GM12878 (cell line): Measurements from ENCODE around the gene ATP1A1. TPM values are rescaled to one million over a fixed set of nuclear protein-coding genes. Genes with fewer than 3 reads are reported as not detected.

ENCODE experiments used
- ATAC-seq: fragments of 200-7000 bp; cut with Tn5 transposase; 3 replicates; pipeline ENCODE4 v1.9.1; 2020; ENCODE audit warnings: mild to moderate bottlenecking, moderate library complexity
- BruUV-seq: library from RNA; stranded (reverse); fragments of 400-500 nt; replicated peaks from 2 replicates; lab custom pipeline; 2021; lab: Mats Ljungman, UMichigan
- CTCF ChIA-PET: fragments of 300-600 bp; sonication (Branson Sonifier 250); formaldehyde crosslinking; extraction: SDS; loops from one replicate; lab custom pipeline; 2021; ENCODE audit warnings: inconsistent platforms; lab: Yijun Ruan, JAX
- POLR2A ChIA-PET: fragments of 350-600 bp; formaldehyde crosslinking; extraction: SDS; loops from one replicate; lab custom pipeline; 2021; ENCODE audit warnings: inconsistent platforms; lab: Charles Lee
- RAD21 ChIA-PET: fragments of 300-600 bp; sonication (Branson Sonifier 250); formaldehyde crosslinking; loops from one replicate; lab custom pipeline; 2023; ENCODE audit warnings: antibody characterized with exemption; ENCODE audit not compliant: unreplicated experiment; lab: Charles Lee
- SMC1A ChIA-PET: fragments of 300-600 bp; sonication (Branson Sonifier 250); formaldehyde crosslinking; loops from one replicate; lab custom pipeline; 2023; ENCODE audit not compliant: unreplicated experiment, uncharacterized antibody; lab: Charles Lee
- DNase-seq: peaks from one replicate; pipeline ENCODE4 v3.0.0-alpha.2; 2011; ENCODE audit warnings: low read depth, low spot score
- FAIRE-seq: peaks from 3 replicates; lab custom pipeline; 2011; peaks lifted over from hg19 to GRCh38; lab: Jason Lieb, UNC
- H2AFZ ChIP-seq: 2 replicates; pipeline ENCODE4 v1.6.0; 2011; ENCODE audit warnings: low read depth, low read length, control low read depth; ENCODE audit not compliant: control insufficient read depth
- H3K27ac ChIP-seq: 2 replicates; pipeline ENCODE4 v1.5.1; 2011; ENCODE audit warnings: control low read depth; ENCODE audit not compliant: control insufficient read depth, insufficient read depth
- H3K27me3 ChIP-seq, 2 experiments: replicated peaks in 1 of 2; 2 replicates each; pipeline versions ENCODE4 v1.6.0 to v1.6.1; 2011; ENCODE audit warnings: low read length in 1 of 2; ENCODE audit not compliant: control insufficient read depth in 2 of 2, insufficient read depth in 2 of 2
- H3K36me3 ChIP-seq, 2 experiments: 2 replicates each; pipeline ENCODE4 v1.5.1; 2011; ENCODE audit warnings: low read length in 1 of 2; ENCODE audit not compliant: control insufficient read depth in 2 of 2, insufficient read depth in 2 of 2
- H3K4me1 ChIP-seq: 2 replicates; pipeline ENCODE4 v1.6.1; 2011; ENCODE audit warnings: mild to moderate bottlenecking, low read length, moderate library complexity, mixed read lengths; ENCODE audit not compliant: control insufficient read depth, insufficient read depth
- H3K4me2 ChIP-seq: 2 replicates; pipeline ENCODE4 v1.6.0; 2011; ENCODE audit warnings: control low read depth; ENCODE audit not compliant: control insufficient read depth, insufficient read depth
- H3K4me3 ChIP-seq: fragments of 200-600 bp; sonication (generic); 2 replicates; pipeline ENCODE4 v1.5.1; 2016
- H3K79me2 ChIP-seq: 2 replicates; pipeline ENCODE4 v1.6.0; 2011; ENCODE audit warnings: low read length; ENCODE audit not compliant: control insufficient read depth, insufficient read depth
- H3K9ac ChIP-seq: 2 replicates; pipeline ENCODE4 v1.8.0; 2011; ENCODE audit warnings: low read length, control low read depth, mixed read lengths; ENCODE audit not compliant: control insufficient read depth, insufficient read depth
- H3K9me3 ChIP-seq: replicated peaks from 3 replicates; pipeline ENCODE4 v1.5.1; 2011; ENCODE audit warnings: mild to moderate bottlenecking, low read length; ENCODE audit not compliant: control insufficient read depth, insufficient read depth
- H4K20me1 ChIP-seq: 2 replicates; pipeline ENCODE4 v1.6.0; 2011; ENCODE audit not compliant: control insufficient read depth, insufficient read depth
- IKZF1 ChIP-seq: fragments of 450-650 bp; conservative IDR thresholded peaks from 2 replicates; pipeline ENCODE4 v1.6.1; 2017; ENCODE audit warnings: antibody characterized with exemption, mild to moderate bottlenecking
- NR2F1 ChIP-seq: fragments of 450-650 bp; conservative IDR thresholded peaks from 2 replicates; pipeline ENCODE4 v1.6.1; 2017; ENCODE audit warnings: mild to moderate bottlenecking
- SMAD5 ChIP-seq: IDR thresholded peaks from 2 replicates; pipeline ENCODE4 v1.6.1; 2016; ENCODE audit warnings: antibody characterized with exemption, low read depth
- SUZ12 ChIP-seq: fragments of 200-600 bp; sonication (generic); IDR thresholded peaks from one replicate; pipeline ENCODE4 v1.6.1; 2018; ENCODE audit warnings: antibody characterized with exemption, mild to moderate bottlenecking; ENCODE audit not compliant: unreplicated experiment
- ZNF384 ChIP-seq: IDR thresholded peaks from 2 replicates; pipeline ENCODE4 v1.6.1; 2012; ENCODE audit warnings: low read depth, mild to moderate bottlenecking, low read length, improper control_type of control experiment, borderline replicate concordance
- WGBS: methylation state at CpG from one replicate; pipeline ENCODE4 v1.1.6; 2016; ENCODE audit warnings: low lambda C conversion rate; ENCODE audit not compliant: insufficient replicate concordance, insufficient coverage; ENCODE audit errors: missing lambda C conversion rate; 5-methylcytosine and 5-hydroxymethylcytosine counted together
- in situ Hi-C: fragments of 300-500 bp; cut with MboI; formaldehyde crosslinking; loops from 9 replicates; pipeline ENCODE4 v1.14.3; 2018; ENCODE audit warnings: mixed read lengths
- intact Hi-C: fragments of 100-400 bp; cut with micrococcal nuclease; formaldehyde crosslinking; loops from one replicate; pipeline ENCODE4 v1.14.2; 2022; ENCODE audit not compliant: unreplicated experiment
- polyA plus RNA-seq, 11 experiments: library from polyadenylated mRNA; depleted of rRNA in 4 of 11; unstranded in 6 of 11; stranded (reverse) in 5 of 11; fragments of >200 nt; fragmentation: Nextera tagmentation in 4 of 11; fragmentation: Illumina TruSeq in 1 of 11; extraction: Ambion mirVana in 4 of 11; extraction: Trizol in 1 of 11; gene quantifications; 1 replicate in 1 of 11; 2 replicates in 10 of 11; pipeline versions ENCODE4 v1.2.1 to v1.2.3, GENCODE V29; 2011 to 2016; ENCODE audit warnings: inconsistent platforms in 2 of 11, missing spikeins in 2 of 11, low read depth in 1 of 11
- total RNA-seq, 4 experiments: library from RNA; depleted of rRNA in 3 of 4; stranded (reverse); fragments of >200 nt in 3 of 4; fragmentation: Illumina TruSeq in 1 of 4; extraction: Trizol in 1 of 4; gene quantifications; 2 replicates each; pipeline versions ENCODE4 v1.2.1 to v1.2.3, GENCODE V29; 2013 to 2021
- TF ChIP-seq, protein P1 (sequence below): IDR thresholded peaks from 2 replicates; pipeline ENCODE4 v1.6.1; 2012; ENCODE audit warnings: improper control_type of control experiment, low read depth, low read length; ENCODE audit not compliant: insufficient replicate concordance
- TF ChIP-seq, protein P2 (sequence below): fragments of 450-650 bp; IDR thresholded peaks from 2 replicates; pipeline ENCODE4 v1.6.1; 2017; ENCODE audit warnings: antibody characterized with exemption, mild to moderate bottlenecking, moderate library complexity
- TF ChIP-seq, protein P3 (sequence below): IDR thresholded peaks from 2 replicates; pipeline ENCODE4 v1.6.1; 2011; ENCODE audit warnings: low read depth, low read length, improper control_type of control experiment, borderline replicate concordance

The ATP1A1 gene
- total and polyA plus RNA-seq, 10 of the 15 experiments (the other 5 are each of a cell fraction or from before 2014, with no cell fraction given): 113 to 566 (median 313) TPM

DNA sequence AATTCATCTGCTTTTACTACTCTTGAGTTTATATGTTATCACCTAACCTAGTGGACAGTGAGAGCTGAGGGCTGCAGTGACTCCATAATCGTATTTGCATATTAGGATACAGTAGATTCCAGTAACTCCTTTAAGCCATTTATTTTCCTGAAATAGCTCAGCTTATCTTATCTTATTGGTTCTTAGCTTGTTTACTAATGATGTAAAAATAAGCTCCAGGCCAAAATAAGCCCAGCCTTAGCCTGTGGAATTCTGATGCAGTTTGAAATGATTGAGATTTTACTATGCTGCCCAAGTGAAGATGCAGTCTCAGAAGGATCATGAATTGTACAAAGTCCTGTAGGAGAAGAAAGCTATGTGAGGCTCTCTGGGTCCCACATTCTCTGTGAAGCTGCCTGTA lies 18.1 kb downstream of the ATP1A1 start (continued):
- TF ChIP-seq, protein P1, sequence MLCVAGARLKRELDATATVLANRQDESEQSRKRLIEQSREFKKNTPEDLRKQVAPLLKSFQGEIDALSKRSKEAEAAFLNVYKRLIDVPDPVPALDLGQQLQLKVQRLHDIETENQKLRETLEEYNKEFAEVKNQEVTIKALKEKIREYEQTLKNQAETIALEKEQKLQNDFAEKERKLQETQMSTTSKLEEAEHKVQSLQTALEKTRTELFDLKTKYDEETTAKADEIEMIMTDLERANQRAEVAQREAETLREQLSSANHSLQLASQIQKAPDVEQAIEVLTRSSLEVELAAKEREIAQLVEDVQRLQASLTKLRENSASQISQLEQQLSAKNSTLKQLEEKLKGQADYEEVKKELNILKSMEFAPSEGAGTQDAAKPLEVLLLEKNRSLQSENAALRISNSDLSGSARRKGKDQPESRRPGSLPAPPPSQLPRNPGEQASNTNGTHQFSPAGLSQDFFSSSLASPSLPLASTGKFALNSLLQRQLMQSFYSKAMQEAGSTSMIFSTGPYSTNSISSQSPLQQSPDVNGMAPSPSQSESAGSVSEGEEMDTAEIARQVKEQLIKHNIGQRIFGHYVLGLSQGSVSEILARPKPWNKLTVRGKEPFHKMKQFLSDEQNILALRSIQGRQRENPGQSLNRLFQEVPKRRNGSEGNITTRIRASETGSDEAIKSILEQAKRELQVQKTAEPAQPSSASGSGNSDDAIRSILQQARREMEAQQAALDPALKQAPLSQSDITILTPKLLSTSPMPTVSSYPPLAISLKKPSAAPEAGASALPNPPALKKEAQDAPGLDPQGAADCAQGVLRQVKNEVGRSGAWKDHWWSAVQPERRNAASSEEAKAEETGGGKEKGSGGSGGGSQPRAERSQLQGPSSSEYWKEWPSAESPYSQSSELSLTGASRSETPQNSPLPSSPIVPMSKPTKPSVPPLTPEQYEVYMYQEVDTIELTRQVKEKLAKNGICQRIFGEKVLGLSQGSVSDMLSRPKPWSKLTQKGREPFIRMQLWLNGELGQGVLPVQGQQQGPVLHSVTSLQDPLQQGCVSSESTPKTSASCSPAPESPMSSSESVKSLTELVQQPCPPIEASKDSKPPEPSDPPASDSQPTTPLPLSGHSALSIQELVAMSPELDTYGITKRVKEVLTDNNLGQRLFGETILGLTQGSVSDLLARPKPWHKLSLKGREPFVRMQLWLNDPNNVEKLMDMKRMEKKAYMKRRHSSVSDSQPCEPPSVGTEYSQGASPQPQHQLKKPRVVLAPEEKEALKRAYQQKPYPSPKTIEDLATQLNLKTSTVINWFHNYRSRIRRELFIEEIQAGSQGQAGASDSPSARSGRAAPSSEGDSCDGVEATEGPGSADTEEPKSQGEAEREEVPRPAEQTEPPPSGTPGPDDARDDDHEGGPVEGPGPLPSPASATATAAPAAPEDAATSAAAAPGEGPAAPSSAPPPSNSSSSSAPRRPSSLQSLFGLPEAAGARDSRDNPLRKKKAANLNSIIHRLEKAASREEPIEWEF: no peak

DNA sequence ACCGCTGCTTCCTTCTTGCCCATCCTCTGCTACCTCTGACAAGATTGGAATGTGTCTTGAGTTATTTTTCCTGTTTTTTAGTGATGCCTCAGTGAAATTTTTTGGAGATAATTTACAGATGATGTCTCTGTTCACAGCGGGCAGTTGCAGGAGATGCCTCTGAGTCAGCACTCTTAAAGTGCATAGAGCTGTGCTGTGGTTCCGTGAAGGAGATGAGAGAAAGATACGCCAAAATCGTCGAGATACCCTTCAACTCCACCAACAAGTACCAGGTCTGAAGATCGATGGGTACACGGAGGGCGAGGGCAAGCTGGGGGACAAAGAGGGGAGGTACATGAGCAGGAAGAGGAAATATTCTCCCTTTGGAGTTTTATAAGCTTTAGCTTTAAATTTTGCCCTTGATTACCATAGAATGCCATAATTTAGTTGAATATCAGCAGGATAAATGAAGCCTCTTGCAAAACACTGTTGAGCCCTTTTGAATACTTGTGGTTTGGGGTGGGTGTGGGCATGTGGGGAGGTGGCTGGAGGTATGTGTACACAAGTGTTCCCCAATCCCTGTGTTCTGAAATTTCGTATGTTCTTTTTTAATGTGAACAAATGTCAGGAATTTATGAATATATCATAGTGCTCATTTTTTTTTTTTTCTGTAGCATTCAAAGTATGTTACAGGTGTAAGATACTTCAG lies 19.8 kb downstream of the ATP1A1 start:
- Histone ChIP-seq H3K36me3 (peaks cover 32 to 68% of the 10 kb centered on the region in 2 experiments), H3K9ac (no peak overlapping the region), H3K9me3 (no peaks in the 10 kb centered on the region), H3K79me2 (peaks cover 6% of the 10 kb centered on the region), H3K4me1 (peaks cover 14% of the 10 kb centered on the region), H3K27ac (no peak overlapping the region), H2AFZ (no peak overlapping the region), H3K27me3 (no peaks in the 10 kb centered on the region), H4K20me1 (no peaks in the 10 kb centered on the region; the same call in 1 of the 2 replicates), H3K4me3 (no peak overlapping the region), H3K4me2 (no peak overlapping the region)
- intact Hi-C loops: no loop called here
- RAD21 ChIA-PET: interaction anchor here (1.2 kb wide), 1 partner anchor 161 kb away, joined by 3 read pairs; no protein-coding TSS in a partner anchor
- no peak for FAIRE-seq
- DNase-seq: no peak
- WGBS: 97% methylated on average over 10 of the region's 10 CpGs
- CTCF ChIA-PET: interaction anchor here (1.6 to 4.6 kb wide), 3 partner anchors 8 to 93 kb away, joined by 4 to 19 read pairs (median 8); no protein-coding TSS in a partner anchor
- SMC1A ChIA-PET: interaction anchor here (1.4 to 2.2 kb wide), 3 partner anchors 10 to 29 kb away, joined by 3 to 7 read pairs (median 5); no protein-coding TSS in a partner anchor
- no peak for ATAC-seq
- POLR2A ChIA-PET: interaction anchor here (0.7 kb wide), 1 partner anchor 38 kb away, joined by 4 read pairs; no protein-coding TSS in a partner anchor
- TF ChIP-seq NR2F1: no peak
- TF ChIP-seq, protein P2, sequence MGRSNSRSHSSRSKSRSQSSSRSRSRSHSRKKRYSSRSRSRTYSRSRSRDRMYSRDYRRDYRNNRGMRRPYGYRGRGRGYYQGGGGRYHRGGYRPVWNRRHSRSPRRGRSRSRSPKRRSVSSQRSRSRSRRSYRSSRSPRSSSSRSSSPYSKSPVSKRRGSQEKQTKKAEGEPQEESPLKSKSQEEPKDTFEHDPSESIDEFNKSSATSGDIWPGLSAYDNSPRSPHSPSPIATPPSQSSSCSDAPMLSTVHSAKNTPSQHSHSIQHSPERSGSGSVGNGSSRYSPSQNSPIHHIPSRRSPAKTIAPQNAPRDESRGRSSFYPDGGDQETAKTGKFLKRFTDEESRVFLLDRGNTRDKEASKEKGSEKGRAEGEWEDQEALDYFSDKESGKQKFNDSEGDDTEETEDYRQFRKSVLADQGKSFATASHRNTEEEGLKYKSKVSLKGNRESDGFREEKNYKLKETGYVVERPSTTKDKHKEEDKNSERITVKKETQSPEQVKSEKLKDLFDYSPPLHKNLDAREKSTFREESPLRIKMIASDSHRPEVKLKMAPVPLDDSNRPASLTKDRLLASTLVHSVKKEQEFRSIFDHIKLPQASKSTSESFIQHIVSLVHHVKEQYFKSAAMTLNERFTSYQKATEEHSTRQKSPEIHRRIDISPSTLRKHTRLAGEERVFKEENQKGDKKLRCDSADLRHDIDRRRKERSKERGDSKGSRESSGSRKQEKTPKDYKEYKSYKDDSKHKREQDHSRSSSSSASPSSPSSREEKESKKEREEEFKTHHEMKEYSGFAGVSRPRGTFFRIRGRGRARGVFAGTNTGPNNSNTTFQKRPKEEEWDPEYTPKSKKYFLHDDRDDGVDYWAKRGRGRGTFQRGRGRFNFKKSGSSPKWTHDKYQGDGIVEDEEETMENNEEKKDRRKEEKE: no peak
- TF ChIP-seq, protein P3, sequence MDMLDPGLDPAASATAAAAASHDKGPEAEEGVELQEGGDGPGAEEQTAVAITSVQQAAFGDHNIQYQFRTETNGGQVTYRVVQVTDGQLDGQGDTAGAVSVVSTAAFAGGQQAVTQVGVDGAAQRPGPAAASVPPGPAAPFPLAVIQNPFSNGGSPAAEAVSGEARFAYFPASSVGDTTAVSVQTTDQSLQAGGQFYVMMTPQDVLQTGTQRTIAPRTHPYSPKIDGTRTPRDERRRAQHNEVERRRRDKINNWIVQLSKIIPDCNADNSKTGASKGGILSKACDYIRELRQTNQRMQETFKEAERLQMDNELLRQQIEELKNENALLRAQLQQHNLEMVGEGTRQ: no peak
- no peak for TF ChIP-seq IKZF1
- no peak for TF ChIP-seq ZNF384
- no peak for TF ChIP-seq SUZ12
- TF ChIP-seq SMAD5: no peak
- in situ Hi-C loops: no loop called here
- BruUV-seq: no TSS peak
